HG03066 (cell line): ENCODE results near the gene OXNAD1.

Experiments
- ATAC-seq: cut with Tn5 transposase; IDR thresholded peaks from one replicate; pipeline ENCODE4 v1.9.1; 2021; ENCODE audit warnings: low read depth; ENCODE audit not compliant: unreplicated experiment

OXNAD1 gene

DNA sequence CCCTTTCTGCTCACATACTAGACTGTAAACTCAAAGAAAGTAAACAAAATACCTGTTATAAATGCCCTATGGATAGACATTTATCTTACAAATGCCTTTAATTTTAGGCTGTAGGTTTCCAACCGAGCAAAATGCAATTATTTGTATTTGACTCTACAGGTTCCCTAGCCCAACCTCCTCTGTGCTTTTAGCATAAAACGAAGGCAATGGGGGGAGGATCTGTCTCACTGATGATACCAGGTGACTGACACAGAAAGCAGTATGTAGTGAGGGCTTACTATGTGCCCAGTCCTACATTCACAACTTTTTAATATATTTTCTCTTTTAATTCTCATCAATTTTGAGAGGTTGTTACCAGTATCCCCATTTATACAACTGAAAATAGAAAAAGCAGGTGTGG is 87.4 kb downstream of the OXNAD1 start:
- no peak for ATAC-seq

DNA sequence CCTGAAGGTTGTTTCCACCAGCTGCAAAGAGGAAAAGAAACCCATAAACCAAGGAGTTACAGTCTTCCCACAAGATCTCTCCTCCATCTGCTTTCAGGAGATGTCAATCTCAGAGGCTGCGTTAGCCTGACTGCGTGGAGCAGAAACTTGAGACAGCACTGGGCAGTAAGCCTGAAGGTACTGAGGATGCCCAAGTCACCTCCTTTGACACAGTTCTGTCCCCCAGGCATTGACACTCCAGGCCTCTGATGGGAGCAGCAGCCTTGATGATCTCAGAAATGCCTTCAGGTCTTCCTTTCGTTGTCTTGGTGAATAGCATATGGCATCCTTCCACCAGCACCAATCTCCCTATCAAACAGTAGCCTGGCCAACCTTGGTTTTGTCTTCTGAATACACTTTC is 89.3 kb downstream of the OXNAD1 start:
- ATAC-seq, result no peak
